ENCODE measurements around the gene TBATA.
A peak's percentile ranks its signal among the peaks of the same experiment; 100 is the strongest.

Gene TBATA

DNA sequence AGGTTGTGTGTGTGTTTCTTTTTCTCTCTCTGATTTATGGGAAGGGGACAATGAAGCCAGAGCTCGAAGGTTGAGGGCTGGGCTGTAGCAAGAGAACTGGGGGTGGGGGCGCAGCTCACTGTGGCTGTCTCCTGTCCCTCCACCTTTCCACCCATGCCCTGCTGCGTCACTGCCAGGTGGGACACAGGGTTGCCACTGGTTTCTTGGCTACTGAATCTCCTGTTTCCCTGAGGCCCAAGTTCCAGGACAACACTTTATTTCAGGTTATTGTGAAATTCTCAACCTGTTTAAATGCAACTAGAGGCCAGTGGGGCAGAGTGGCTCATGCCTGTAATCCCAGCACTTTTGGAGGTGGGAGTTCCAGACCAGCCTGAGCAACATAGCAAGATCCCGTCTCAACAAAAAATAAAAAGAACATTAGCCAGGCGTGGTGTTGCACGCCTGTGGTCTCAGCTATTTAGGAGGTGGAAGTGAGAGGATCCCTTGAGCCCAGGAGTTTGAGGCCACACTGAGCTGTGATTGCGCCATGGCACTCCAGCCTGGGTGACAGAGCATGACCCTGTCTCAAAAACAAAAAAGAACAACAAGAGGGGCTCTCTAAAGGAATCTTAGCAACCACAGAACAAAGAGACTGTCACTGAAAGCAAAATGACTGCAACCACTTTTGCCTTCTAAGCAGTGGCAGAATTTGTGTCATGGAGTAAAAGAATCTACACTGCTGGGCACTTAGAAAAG is 22.6 kb downstream of the TBATA start:
- no peak for TF ChIP-seq CTCF (conservative IDR thresholded peaks at IDR 0.05; ENCODE audit: control insufficient read depth, insufficient read depth, low read depth, low read length)
- DNase-seq (ENCODE audit: low read depth): no peak
- no peak overlapping the region for H3K4me3 ChIP-seq (ENCODE audit: control insufficient read depth, low read depth, low read length)

DNA sequence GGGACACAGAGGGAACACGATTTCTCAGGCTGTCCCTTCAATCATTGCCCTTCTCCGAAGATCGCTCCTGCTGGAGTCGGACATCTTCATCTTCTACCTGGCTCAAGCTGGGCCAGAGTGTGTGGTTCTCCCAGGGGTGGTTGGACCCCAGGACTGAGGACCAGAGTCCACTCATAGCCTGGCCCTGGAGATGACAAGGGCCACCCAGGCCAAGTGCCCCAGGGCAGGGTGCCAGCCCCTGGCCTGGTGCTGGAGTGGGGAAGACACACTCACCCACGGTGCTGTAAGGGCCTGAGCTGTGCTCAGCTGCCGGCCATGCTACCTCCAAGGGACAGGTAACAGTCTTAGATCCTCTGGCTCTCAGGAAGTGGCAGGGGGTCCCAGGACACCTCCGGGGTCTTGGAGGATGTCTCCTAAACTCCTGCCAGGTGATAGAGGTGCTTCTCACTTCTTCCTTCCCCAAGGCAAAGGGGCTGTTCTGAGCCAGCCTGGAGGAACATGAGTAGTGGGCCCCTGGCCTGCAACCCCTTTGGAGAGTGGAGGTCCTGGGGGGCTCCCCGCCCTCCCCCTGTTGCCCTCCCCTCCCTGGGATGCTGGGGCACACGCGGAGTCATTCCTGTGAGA is 23.3 kb downstream of the TBATA start:
- TF ChIP-seq CTCF (conservative IDR thresholded peaks at IDR 0.05; ENCODE audit: control insufficient read depth, insufficient read depth, low read depth, low read length): no peak
- no peak overlapping the region for H3K4me3 ChIP-seq (ENCODE audit: control insufficient read depth, low read depth, low read length)
- DNase-seq (ENCODE audit: low read depth): no peak

GRCh38 chr10:70761031-70761601 is 24.1 kb downstream of the TBATA start:
- no peak for DNase-seq (ENCODE audit: low read depth)
- no peak overlapping the region for H3K4me3 ChIP-seq (ENCODE audit: control insufficient read depth, low read depth, low read length)

GRCh38 chr10:70760271-70760787 is 24.8 kb downstream of the TBATA start:
- TF ChIP-seq CTCF (conservative IDR thresholded peaks at IDR 0.05; ENCODE audit: control insufficient read depth, insufficient read depth, low read depth, low read length): no peak
- no peak overlapping the region for H3K4me3 ChIP-seq (ENCODE audit: control insufficient read depth, low read depth, low read length)
- no peak for DNase-seq (ENCODE audit: low read depth)

More at GRCh38 chr10:70761031-70761601, 24.1 kb downstream of the TBATA start:
- TF ChIP-seq CTCF (conservative IDR thresholded peaks at IDR 0.05; ENCODE audit: control insufficient read depth, insufficient read depth, low read depth, low read length): peak; percentile 4

DNA sequence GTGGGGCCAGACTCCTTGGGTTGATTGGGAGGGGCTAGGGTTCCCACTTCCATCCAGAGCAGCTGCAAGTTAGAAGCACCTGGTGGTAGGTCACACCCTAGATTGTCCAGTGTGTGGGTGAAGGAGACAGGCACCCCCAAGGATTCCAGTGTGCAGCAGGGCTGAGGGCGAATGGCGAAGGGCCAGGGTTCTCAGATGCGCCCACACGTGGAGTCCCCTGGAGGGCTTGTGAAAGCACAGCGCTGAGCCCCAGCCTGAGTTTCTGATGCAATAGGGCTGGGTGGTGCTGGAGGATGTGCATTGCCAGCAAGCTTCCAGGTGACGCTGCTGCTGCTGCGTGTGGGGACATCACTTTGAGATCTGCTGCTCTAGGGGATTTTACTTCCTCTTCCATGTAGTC is 25.4 kb downstream of the TBATA start:
- no peak overlapping the region for H3K4me3 ChIP-seq (ENCODE audit: control insufficient read depth, low read depth, low read length)
- DNase-seq (ENCODE audit: low read depth): peak; percentile 38
- no peak for TF ChIP-seq CTCF (conservative IDR thresholded peaks at IDR 0.05; ENCODE audit: control insufficient read depth, insufficient read depth, low read depth, low read length)

- H3K4me3 ChIP-seq (ENCODE audit: control insufficient read depth, low read depth, low read length): no peak overlapping the region
- peak; percentile 77 for DNase-seq (ENCODE audit: low read depth)
- peak; percentile 86 for TF ChIP-seq CTCF (conservative IDR thresholded peaks at IDR 0.05; ENCODE audit: control insufficient read depth, insufficient read depth, low read depth, low read length)
Observed at GRCh38 chr10:70758757-70759514, 26.2 kb downstream of the TBATA start.

All from fibroblast of mammary gland (primary cell).